Trophoblast cell (in vitro differentiated cells and primary cell): ENCODE measurements around the gene VCL.
"Not testable (repeated sequence)": the region's sequence is repeated elsewhere in the genome, so short reads cannot be mapped to it uniquely, and the experiment has no call there.

ENCODE experiments used
- DNase-seq, 2 donors: peaks; one replicate each; pipeline ENCODE4 v3.0.0-alpha.2; 2016
- H2AFZ ChIP-seq: 2 replicates; pipeline ENCODE4 v1.6.1; 2013; ENCODE audit warnings: low read length, moderate library complexity, mild to moderate bottlenecking; ENCODE audit not compliant: insufficient read depth, poor library complexity
- H2AK5ac ChIP-seq: 2 replicates; pipeline ENCODE4 v1.6.1; 2013; ENCODE audit warnings: mild to moderate bottlenecking, low read length
- H2BK120ac ChIP-seq: 2 replicates; pipeline ENCODE4 v1.6.1; 2013; ENCODE audit warnings: low read length, mild to moderate bottlenecking, moderate library complexity; ENCODE audit not compliant: insufficient read depth, poor library complexity
- H2BK12ac ChIP-seq: 2 replicates; pipeline ENCODE4 v1.6.1; 2013; ENCODE audit warnings: mild to moderate bottlenecking, low read length, moderate library complexity
- H2BK5ac ChIP-seq: 2 replicates; pipeline ENCODE4 v1.6.1; 2013; ENCODE audit warnings: low read length, low read depth, moderate library complexity, mild to moderate bottlenecking; ENCODE audit not compliant: poor library complexity
- H3K14ac ChIP-seq: 2 replicates; pipeline ENCODE4 v1.6.1; 2013; ENCODE audit warnings: mild to moderate bottlenecking, low read length
- H3K18ac ChIP-seq: 2 replicates; pipeline ENCODE4 v1.6.1; 2013; ENCODE audit warnings: mild to moderate bottlenecking, low read length
- H3K23ac ChIP-seq: 2 replicates; pipeline ENCODE4 v1.6.1; 2013; ENCODE audit warnings: low read length
- H3K27ac ChIP-seq: 2 replicates; pipeline ENCODE4 v1.5.1; 2013; ENCODE audit warnings: low read depth, mild to moderate bottlenecking, inconsistent platforms, low read length, moderate library complexity
- H3K27me3 ChIP-seq: 2 replicates; pipeline ENCODE4 v1.6.1; 2013; ENCODE audit warnings: inconsistent platforms, mild to moderate bottlenecking, low read length, moderate library complexity; ENCODE audit not compliant: insufficient read depth
- H3K36me3 ChIP-seq, 2 experiments: 1 replicate in 1 of 2; 2 replicates in 1 of 2; pipeline ENCODE4 v1.6.1; 2013; ENCODE audit warnings: low read length in 2 of 2, mild to moderate bottlenecking in 2 of 2, moderate library complexity in 1 of 2; ENCODE audit not compliant: insufficient read depth in 2 of 2, control insufficient read depth in 1 of 2
- H3K4ac ChIP-seq: 2 replicates; pipeline ENCODE4 v1.6.1; 2013; ENCODE audit warnings: low read depth, mild to moderate bottlenecking, low read length, moderate library complexity
- H3K4me1 ChIP-seq, 2 experiments: 1 replicate in 1 of 2; 2 replicates in 1 of 2; pipeline ENCODE4 v1.6.1; 2013; ENCODE audit warnings: low read length in 2 of 2, mild to moderate bottlenecking in 2 of 2, moderate library complexity in 1 of 2; ENCODE audit not compliant: insufficient read depth in 2 of 2, control insufficient read depth in 1 of 2
- H3K4me2 ChIP-seq: 2 replicates; pipeline ENCODE4 v1.6.1; 2013; ENCODE audit warnings: inconsistent platforms, mild to moderate bottlenecking, low read length, moderate library complexity
- H3K4me3 ChIP-seq: 2 replicates; pipeline ENCODE4 v1.5.1; 2013; ENCODE audit warnings: mild to moderate bottlenecking, low read depth, low read length, inconsistent platforms
- H3K79me1 ChIP-seq: one replicate; pipeline ENCODE4 v1.6.1; 2013; ENCODE audit warnings: low read length
- H3K79me2 ChIP-seq: 2 replicates; pipeline ENCODE4 v1.6.1; 2013; ENCODE audit warnings: low read length, mild to moderate bottlenecking; ENCODE audit not compliant: control insufficient read depth, insufficient read depth, poor library complexity
- H3K9ac ChIP-seq: 2 replicates; pipeline ENCODE4 v1.6.1; 2013; ENCODE audit warnings: mild to moderate bottlenecking, low read length
- H3K9me3 ChIP-seq: 2 replicates; pipeline ENCODE4 v1.6.1; 2013; ENCODE audit warnings: low read depth, mild to moderate bottlenecking, control low read depth, inconsistent platforms, low read length; ENCODE audit not compliant: insufficient read depth
- H4K12ac ChIP-seq: 2 replicates; pipeline ENCODE4 v1.6.1; 2013; ENCODE audit warnings: low read depth, mild to moderate bottlenecking, low read length, moderate library complexity
- H4K8ac ChIP-seq: 2 replicates; pipeline ENCODE4 v1.6.1; 2013; ENCODE audit warnings: low read depth, mild to moderate bottlenecking, low read length, moderate library complexity
- H4K91ac ChIP-seq: one replicate; pipeline ENCODE4 v1.6.1; 2013; ENCODE audit warnings: low read depth, mild to moderate bottlenecking, low read length, moderate library complexity
- WGBS: extraction: QIAGEN DNeasy Blood & Tissue Kit; methylation state at CpG from one replicate; pipeline ENCODE4 v1.1.7; 2013; ENCODE audit warnings: missing lambda C conversion rate; ENCODE audit not compliant: insufficient read length, insufficient coverage; ENCODE audit errors: extremely low coverage; 5-methylcytosine and 5-hydroxymethylcytosine counted together

VCL gene

GRCh38 chr10:74011770-74012169 lies 13.9 kb downstream of the VCL start:
- Histone ChIP-seq H3K27ac (no peak overlapping the region), H3K4me2 (no peak overlapping the region), H3K27me3 (no peaks in the 10 kb centered on the region), H3K9ac (no peak overlapping the region), H3K9me3 (no peaks in the 10 kb centered on the region), H2AK5ac (no peak overlapping the region), H2AFZ (no peak overlapping the region), H3K4ac (peak overlapping the region; percentile 69), H4K12ac (no peak overlapping the region), H3K36me3 (peaks cover 8 to 12% of the 10 kb centered on the region in 2 experiments), H2BK12ac (no peak overlapping the region), H3K4me1 (no peaks in the 10 kb centered on the region), H4K8ac (no peak overlapping the region), H3K23ac (no peak overlapping the region), H3K14ac (no peak overlapping the region), H3K18ac (no peak overlapping the region), H3K79me1 (no peaks in the 10 kb centered on the region), H4K91ac (no peak overlapping the region), H2BK120ac (no peak overlapping the region), H3K4me3 (no peak overlapping the region), H2BK5ac (no peak overlapping the region), H3K79me2 (peaks cover 11% of the 10 kb centered on the region)
- DNase-seq: peak in 1 of 2 donors; percentile 17
- WGBS: no CpG with 5 or more reads among the region's 1 CpG

- H3K9me3 ChIP-seq: no peaks in the 10 kb centered on the region
- H4K12ac ChIP-seq: no peak overlapping the region
- no peaks in the 10 kb centered on the region for H3K4me1 ChIP-seq
- no peak overlapping the region for H3K18ac ChIP-seq
- H3K4me3 ChIP-seq: no peak overlapping the region
- H3K79me1 ChIP-seq: no peaks in the 10 kb centered on the region
- H3K23ac ChIP-seq: no peak overlapping the region
- no peak overlapping the region for H4K8ac ChIP-seq
- no peak overlapping the region for H3K27ac ChIP-seq
- H2BK12ac ChIP-seq: no peak overlapping the region
- no peak overlapping the region for H3K4ac ChIP-seq
- no peak overlapping the region for H2BK5ac ChIP-seq
- H2BK120ac ChIP-seq: no peak overlapping the region
- H3K14ac ChIP-seq: no peak overlapping the region
- H3K4me2 ChIP-seq: no peak overlapping the region
- DNase-seq: no peak
- H3K36me3 ChIP-seq: peaks cover 6 to 8% of the 10 kb centered on the region in 2 experiments
- no peak overlapping the region for H3K9ac ChIP-seq
- H2AK5ac ChIP-seq: no peak overlapping the region
- peaks cover 11% of the 10 kb centered on the region for H3K79me2 ChIP-seq
- WGBS: no CpG with 5 or more reads among the region's 2 CpGs
- no peak overlapping the region for H2AFZ ChIP-seq
- H3K27me3 ChIP-seq: no peaks in the 10 kb centered on the region
- H4K91ac ChIP-seq: no peak overlapping the region
These were observed 14.6 kb downstream of the VCL start for GRCh38 chr10:74012480-74012879.

GRCh38 chr10:74013004-74013403 lies 15.1 kb downstream of the VCL start:
- Histone ChIP-seq H2BK120ac (no peak overlapping the region), H3K36me3 (peaks cover 6 to 8% of the 10 kb centered on the region in 2 experiments), H3K9me3 (no peaks in the 10 kb centered on the region), H2BK5ac (no peak overlapping the region), H3K79me2 (peaks cover 11% of the 10 kb centered on the region), H3K27me3 (no peaks in the 10 kb centered on the region), H2BK12ac (no peak overlapping the region), H3K18ac (no peak overlapping the region), H4K8ac (no peak overlapping the region), H3K23ac (no peak overlapping the region), H3K14ac (no peak overlapping the region), H2AK5ac (no peak overlapping the region), H3K4me1 (no peaks in the 10 kb centered on the region), H4K91ac (no peak overlapping the region), H4K12ac (no peak overlapping the region), H3K79me1 (no peaks in the 10 kb centered on the region), H3K4me3 (no peak overlapping the region), H3K9ac (no peak overlapping the region), H3K4ac (no peak overlapping the region), H3K27ac (no peak overlapping the region), H2AFZ (no peak overlapping the region), H3K4me2 (no peak overlapping the region)
- no peak for DNase-seq
- WGBS: no CpG with 5 or more reads among the region's 1 CpG

GRCh38 chr10:74014574-74014973 lies 16.7 kb downstream of the VCL start:
- H3K27ac ChIP-seq, H2BK120ac ChIP-seq, H4K8ac ChIP-seq, H2BK12ac ChIP-seq, H4K91ac ChIP-seq, H3K9ac ChIP-seq, H3K4me3 ChIP-seq, DNase-seq, H3K14ac ChIP-seq, H2BK5ac ChIP-seq, H3K9me3 ChIP-seq, H3K4me1 ChIP-seq, H2AFZ ChIP-seq, H3K18ac ChIP-seq, H3K4me2 ChIP-seq, H3K23ac ChIP-seq, H4K12ac ChIP-seq, H3K79me1 ChIP-seq, H3K36me3 ChIP-seq, H2AK5ac ChIP-seq, H3K27me3 ChIP-seq: not testable (repeated sequence)
- WGBS: no CpG with 5 or more reads among the region's 3 CpGs
- Histone ChIP-seq H3K79me2 (peaks cover 11% of the 10 kb centered on the region), H3K4ac (peak overlapping the region; percentile 40)
